Activated T-helper 2 cell treated with anti-CD3 and anti-CD28 coated beads, Interferon-gamma antibody, Interleukin-2, Interleukin-4, amounts not matched to agents 10 μg/mL and 5 μg/mL and 100 μg/mL, durations not matched to agents 14 hours and 24 hours and 36 hours (primary cell): ENCODE measurements around the gene P2RY8. TPM values are rescaled to one million over a fixed set of nuclear protein-coding genes. Genes with fewer than 3 reads are reported as not detected.
"Not testable (repeated sequence)": the region's sequence is repeated elsewhere in the genome, so short reads cannot be mapped to it uniquely, and the experiment has no call there.

ENCODE experiments used
- DNase-seq: peaks from one replicate; pipeline ENCODE4 v3.0.0; 2021; ENCODE audit warnings: low spot score
- H3K27ac Mint-ChIP-seq: one replicate; pipeline ENCODE4 v1.8.0; 2021; ENCODE audit warnings: mixed read lengths
- H3K27me3 Mint-ChIP-seq: one replicate; pipeline ENCODE4 v1.8.0; 2021; ENCODE audit warnings: low read depth, mixed read lengths
- H3K36me3 Mint-ChIP-seq: one replicate; pipeline ENCODE4 v1.8.0; 2021; ENCODE audit warnings: low read depth, mixed read lengths
- H3K4me1 Mint-ChIP-seq: one replicate; pipeline ENCODE4 v1.8.0; 2021; ENCODE audit warnings: low read depth, mixed read lengths
- H3K4me3 Mint-ChIP-seq: one replicate; pipeline ENCODE4 v1.8.0; 2021; ENCODE audit warnings: low read depth, mild to moderate bottlenecking, moderate library complexity, mixed read lengths
- H3K9me3 Mint-ChIP-seq: one replicate; pipeline ENCODE4 v1.8.0; 2021; ENCODE audit warnings: mixed read lengths
- intact Hi-C: fragments of 100-400 bp; cut with micrococcal nuclease; formaldehyde crosslinking; loops from one replicate; pipeline ENCODE4 v1.15.1; 2023
- total RNA-seq: library from RNA; stranded (reverse); gene quantifications from 2 replicates; pipeline ENCODE4 v1.2.3, GENCODE V29; 2022

P2RY8 gene
- total RNA-seq, 1 donor from 2014 or later, result 34.5 TPM

GRCh38 chrX:1487401-1487800, 49.6 kb downstream of the P2RY8 start:
- H3K4me1 Mint-ChIP-seq, result peaks cover 30% of the 10 kb centered on the region
- H3K27ac Mint-ChIP-seq, result no peak overlapping the region
- peaks cover 64% of the 10 kb centered on the region for H3K36me3 Mint-ChIP-seq
- no peaks in the 10 kb centered on the region for H3K27me3 Mint-ChIP-seq
- intact Hi-C loops, result no loop called here
- no peak overlapping the region for H3K4me3 Mint-ChIP-seq
- H3K9me3 Mint-ChIP-seq, result peaks cover 26% of the 10 kb centered on the region
- no peak for DNase-seq

- H3K9me3 Mint-ChIP-seq, result peaks cover 23% of the 10 kb centered on the region
- no peaks in the 10 kb centered on the region for H3K27me3 Mint-ChIP-seq
- H3K4me1 Mint-ChIP-seq, result peaks cover 30% of the 10 kb centered on the region
- H3K27ac Mint-ChIP-seq, result peak overlapping the region; percentile 51
- H3K36me3 Mint-ChIP-seq, result peaks cover 64% of the 10 kb centered on the region
- no peak for DNase-seq
- intact Hi-C loops, result no loop called here
- no peak overlapping the region for H3K4me3 Mint-ChIP-seq
Observed at GRCh38 chrX:1486749-1487361, 50.1 kb downstream of the P2RY8 start.

GRCh38 chrX:1486177-1486576, 50.8 kb downstream of the P2RY8 start:
- H3K36me3 Mint-ChIP-seq, result peaks cover 61% of the 10 kb centered on the region
- H3K4me3 Mint-ChIP-seq, result no peak overlapping the region
- no peak for DNase-seq
- H3K4me1 Mint-ChIP-seq, result peaks cover 34% of the 10 kb centered on the region
- intact Hi-C loops, result no loop called here
- H3K27ac Mint-ChIP-seq, result peak overlapping the region; percentile 33
- no peaks in the 10 kb centered on the region for H3K27me3 Mint-ChIP-seq
- peaks cover 16% of the 10 kb centered on the region for H3K9me3 Mint-ChIP-seq

- Mint-ChIP-seq H3K36me3 (peaks cover 64% of the 10 kb centered on the region), H3K9me3 (peaks cover 15% of the 10 kb centered on the region), H3K4me3 (no peak overlapping the region), H3K27ac (peak overlapping the region; percentile 11), H3K4me1 (peaks cover 43% of the 10 kb centered on the region), H3K27me3 (no peaks in the 10 kb centered on the region)
- no peak for DNase-seq
- intact Hi-C loops, result no loop called here
Observed at GRCh38 chrX:1485033-1485432, 52.0 kb downstream of the P2RY8 start.

GRCh38 chrX:1484638-1485019, 52.4 kb downstream of the P2RY8 start:
- intact Hi-C loops, result no loop called here
- H3K27me3 Mint-ChIP-seq, result no peaks in the 10 kb centered on the region
- H3K9me3 Mint-ChIP-seq, result peaks cover 18% of the 10 kb centered on the region
- H3K4me1 Mint-ChIP-seq, result peaks cover 47% of the 10 kb centered on the region
- DNase-seq, result no peak
- H3K4me3 Mint-ChIP-seq, result no peak overlapping the region
- H3K27ac Mint-ChIP-seq, result peak overlapping the region; percentile 11
- H3K36me3 Mint-ChIP-seq, result peaks cover 68% of the 10 kb centered on the region

GRCh38 chrX:1483843-1484637, 52.9 kb downstream of the P2RY8 start:
- Mint-ChIP-seq H3K36me3 (peaks cover 69% of the 10 kb centered on the region), H3K9me3 (peaks cover 19% of the 10 kb centered on the region), H3K4me1 (peaks cover 53% of the 10 kb centered on the region), H3K27ac (peak overlapping the region; percentile 89), H3K27me3 (no peaks in the 10 kb centered on the region), H3K4me3 (peak overlapping the region; percentile 13)
- DNase-seq, result no peak
- intact Hi-C loops, result no loop called here

- H3K27ac Mint-ChIP-seq, result peak overlapping the region; percentile 99
- DNase-seq, H3K27me3 Mint-ChIP-seq: not testable (repeated sequence)
- intact Hi-C loops, result loop anchor here (1.0 kb wide), 1 partner anchor 55 kb away; the partner anchor contains the start of gene P2RY8
- peaks cover 16% of the 10 kb centered on the region for H3K9me3 Mint-ChIP-seq
- peaks cover 69% of the 10 kb centered on the region for H3K36me3 Mint-ChIP-seq
- H3K4me1 Mint-ChIP-seq, result peaks cover 60% of the 10 kb centered on the region
- H3K4me3 Mint-ChIP-seq, result peak overlapping the region; percentile 87
Observed at GRCh38 chrX:1482530-1482928, 54.5 kb downstream of the P2RY8 start.

- Mint-ChIP-seq H3K9me3 (peaks cover 16% of the 10 kb centered on the region), H3K27me3 (no peaks in the 10 kb centered on the region), H3K36me3 (peaks cover 69% of the 10 kb centered on the region), H3K4me3 (peak overlapping the region; percentile 87), H3K27ac (peak overlapping the region; percentile 99), H3K4me1 (peaks cover 61% of the 10 kb centered on the region)
- peak; percentile 83 for DNase-seq
- intact Hi-C loops, result loop anchor here (1.0 to 2.0 kb wide), 4 partner anchors 10 to 55 kb away; partner anchors contain the start of gene P2RY8
Observed at GRCh38 chrX:1481636-1482529, 55.1 kb downstream of the P2RY8 start.

- peaks cover 16% of the 10 kb centered on the region for H3K9me3 Mint-ChIP-seq
- peak overlapping the region; percentile 28 for H3K4me3 Mint-ChIP-seq
- H3K27me3 Mint-ChIP-seq, result no peaks in the 10 kb centered on the region
- intact Hi-C loops, result loop anchor here (2.0 kb wide), 1 partner anchor 17 kb away; no protein-coding TSS in a partner anchor
- H3K36me3 Mint-ChIP-seq, result peaks cover 69% of the 10 kb centered on the region
- peaks cover 66% of the 10 kb centered on the region for H3K4me1 Mint-ChIP-seq
- peak; percentile 3 for DNase-seq
- H3K27ac Mint-ChIP-seq, result peak overlapping the region; percentile 99
Observed at GRCh38 chrX:1480082-1480785, 56.8 kb downstream of the P2RY8 start.

- peaks cover 81% of the 10 kb centered on the region for H3K36me3 Mint-ChIP-seq
- peak; percentile 7 for DNase-seq
- no peaks in the 10 kb centered on the region for H3K27me3 Mint-ChIP-seq
- no peak overlapping the region for H3K4me3 Mint-ChIP-seq
- H3K27ac Mint-ChIP-seq, result peak overlapping the region; percentile 75
- peaks cover 39% of the 10 kb centered on the region for H3K9me3 Mint-ChIP-seq
- H3K4me1 Mint-ChIP-seq, result peaks cover 65% of the 10 kb centered on the region
- intact Hi-C loops, result no loop called here
Observed at GRCh38 chrX:1477801-1478458, 59.1 kb downstream of the P2RY8 start.

- DNase-seq, result no peak
- peak overlapping the region; percentile 75 for H3K27ac Mint-ChIP-seq
- H3K4me3 Mint-ChIP-seq, result no peak overlapping the region
- peaks cover 60% of the 10 kb centered on the region for H3K4me1 Mint-ChIP-seq
- H3K9me3 Mint-ChIP-seq, result peaks cover 44% of the 10 kb centered on the region
- no peaks in the 10 kb centered on the region for H3K27me3 Mint-ChIP-seq
- H3K36me3 Mint-ChIP-seq, result peaks cover 83% of the 10 kb centered on the region
- intact Hi-C loops, result no loop called here
Observed at GRCh38 chrX:1477229-1477628, 59.8 kb downstream of the P2RY8 start.

- peaks cover 60% of the 10 kb centered on the region for H3K4me1 Mint-ChIP-seq
- peaks cover 49% of the 10 kb centered on the region for H3K9me3 Mint-ChIP-seq
- H3K27ac Mint-ChIP-seq, result no peak overlapping the region
- intact Hi-C loops, result no loop called here
- H3K36me3 Mint-ChIP-seq, result peaks cover 83% of the 10 kb centered on the region
- no peak overlapping the region for H3K4me3 Mint-ChIP-seq
- DNase-seq, result no peak
- H3K27me3 Mint-ChIP-seq, result no peaks in the 10 kb centered on the region
Observed at GRCh38 chrX:1476682-1477081, 60.3 kb downstream of the P2RY8 start.
